GM12874 (cell line): Measurements from ENCODE around the gene SEMA3F.

Experiments
- CTCF ChIP-seq: IDR thresholded peaks from 2 replicates; pipeline ENCODE4 v1.5.1; 2011; ENCODE audit warnings: low read depth, mild to moderate bottlenecking, control low read depth, low read length, moderate library complexity; ENCODE audit not compliant: insufficient read depth

SEMA3F gene

GRCh38 chr3:50237754-50238548 is 82.8 kb downstream of the SEMA3F start:
- no peak for TF ChIP-seq CTCF

GRCh38 chr3:50238549-50239026 is 83.5 kb downstream of the SEMA3F start:
- no peak for TF ChIP-seq CTCF
